Activated T-helper 17 cell treated with anti-CD3 and anti-CD28 coated beads, Interleukin-2, amount 50 U/mL, for 72 hours (primary cell): ENCODE data around the gene LY6G6C. TPM values are rescaled to one million over a fixed set of nuclear protein-coding genes. Genes with fewer than 3 reads are reported as not detected.

ENCODE experiments used
- total RNA-seq, 2 donors: library from RNA; stranded (reverse); gene quantifications; one replicate each; pipeline ENCODE4 v1.2.3, GENCODE V29; 2022

LY6G6C gene
- total RNA-seq, 2 donors from 2014 or later = 0.64 TPM; not detected in 1

Other genes with a start within 250 kb of the LY6G6C start
- gene MICB, start 223.6 kb downstream of the LY6G6C start, total RNA-seq = 10 to 100 TPM; 25.8 to 34.3 TPM
- not detected for gene MCCD1, start 192.8 kb downstream of the LY6G6C start, total RNA-seq
- 100 to 1,000 TPM; 558 to 568 TPM for gene DDX39B, start 179.7 kb downstream of the LY6G6C start, total RNA-seq
- gene ATP6V1G2, start 175.1 kb downstream of the LY6G6C start, total RNA-seq = 1 to 10 TPM; 2.1 to 2.4 TPM
- gene NFKBIL1, start 174.1 kb downstream of the LY6G6C start, total RNA-seq = 10 to 100 TPM; 14.1 to 29.8 TPM
- gene LTA, start 149.5 kb downstream of the LY6G6C start, total RNA-seq = 100 to 1,000 TPM; 163 to 567 TPM
- 100 to 1,000 TPM in 1 of 2 donors, 10 to 100 TPM in 1; 69.5 to 199 TPM for gene TNF, start 146.2 kb downstream of the LY6G6C start, total RNA-seq
- 100 to 1,000 TPM; 269 to 395 TPM for gene LTB, start 139.3 kb downstream of the LY6G6C start, total RNA-seq
- 10 to 100 TPM in 1 of 2 donors, 1 to 10 TPM in 1; 8.1 to 28.7 TPM for gene LST1, start 135.5 kb downstream of the LY6G6C start, total RNA-seq
- gene NCR3, start 128.7 kb downstream of the LY6G6C start, total RNA-seq = 10 to 100 TPM; 25.4 to 28.6 TPM
- gene AIF1, start 106.5 kb downstream of the LY6G6C start, total RNA-seq = 10 to 100 TPM in 1 of 2 donors, 1 to 10 TPM in 1; 9.1 to 15.5 TPM
- gene PRRC2A, start 101.0 kb downstream of the LY6G6C start, total RNA-seq = 100 to 1,000 TPM; 226 to 237 TPM
- gene BAG6, start 69.1 kb downstream of the LY6G6C start, total RNA-seq = 100 to 1,000 TPM; 298 to 383 TPM
- 1 to 10 TPM in 1 of 2 donors, under 1 TPM in 1; 0.76 to 1.3 TPM for gene APOM, start 65.9 kb downstream of the LY6G6C start, total RNA-seq
- gene C6orf47, start 61.0 kb downstream of the LY6G6C start, total RNA-seq = 10 to 100 TPM; 16.2 to 21.0 TPM
- gene GPANK1, start 56.7 kb downstream of the LY6G6C start, total RNA-seq = 10 to 100 TPM; 30.1 to 39.0 TPM
- 100 to 1,000 TPM; 204 to 245 TPM for gene CSNK2B, start 55.7 kb downstream of the LY6G6C start, total RNA-seq
- gene LY6G5B, start 51.8 kb downstream of the LY6G6C start, total RNA-seq = 10 to 100 TPM; 25.3 to 28.1 TPM
- gene LY6G5C, start 40.7 kb downstream of the LY6G6C start, total RNA-seq = 1 to 10 TPM; 2.2 to 5.0 TPM
- gene ABHD16A, start 18.4 kb downstream of the LY6G6C start, total RNA-seq = 10 to 100 TPM; 31.4 to 31.7 TPM
- gene LY6G6F, start 14.9 kb downstream of the LY6G6C start, total RNA-seq = not detected
- gene LY6G6D, start 6.4 kb downstream of the LY6G6C start, total RNA-seq = not detected
- gene MPIG6B, start 1.6 kb upstream of the LY6G6C start, total RNA-seq = not detected
- gene DDAH2, start 7.6 kb upstream of the LY6G6C start, total RNA-seq = 10 to 100 TPM in 1 of 2 donors, 1 to 10 TPM in 1; 9.4 to 23.8 TPM
- gene CLIC1, start 14.8 kb upstream of the LY6G6C start, total RNA-seq = 100 to 1,000 TPM; 406 to 482 TPM
- gene MSH5, start 18.3 kb upstream of the LY6G6C start, total RNA-seq = 10 to 100 TPM; 78.9 to 82.6 TPM
- 10 to 100 TPM; 12.1 to 18.9 TPM for gene SAPCD1, start 40.9 kb upstream of the LY6G6C start, total RNA-seq
- gene VWA7, start 55.6 kb upstream of the LY6G6C start, total RNA-seq = 1 to 10 TPM; 2.9 to 4.2 TPM
- 100 to 1,000 TPM in 1 of 2 donors, 10 to 100 TPM in 1; 75.3 to 134 TPM for gene VARS1, start 74.0 kb upstream of the LY6G6C start, total RNA-seq
- 100 to 1,000 TPM in 1 of 2 donors, 10 to 100 TPM in 1; 92.5 to 139 TPM for gene LSM2, start 85.2 kb upstream of the LY6G6C start, total RNA-seq
- gene HSPA1L, start 93.5 kb upstream of the LY6G6C start, total RNA-seq = 1 to 10 TPM; 2.7 to 2.9 TPM
- 100 to 1,000 TPM; 124 to 189 TPM for gene HSPA1A, start 93.8 kb upstream of the LY6G6C start, total RNA-seq
- 100 to 1,000 TPM in 1 of 2 donors, 10 to 100 TPM in 1; 78.4 to 118 TPM for gene HSPA1B, start 106.0 kb upstream of the LY6G6C start, total RNA-seq
- 10 to 100 TPM; 19.3 to 22.3 TPM for gene NEU1, start 141.1 kb upstream of the LY6G6C start, total RNA-seq
- gene SLC44A4, start 157.3 kb upstream of the LY6G6C start, total RNA-seq = under 1 TPM in 1 of 2 donors, not detected in 1; 0.39 TPM
- gene EHMT2, start 176.0 kb upstream of the LY6G6C start, total RNA-seq = 10 to 100 TPM; 41.2 to 55.3 TPM
- 1 to 10 TPM; 1.6 to 3.0 TPM for gene ZBTB12, start 180.3 kb upstream of the LY6G6C start, total RNA-seq
- gene C2, start 206.0 kb upstream of the LY6G6C start, total RNA-seq = 1 to 10 TPM in 1 of 2 donors, under 1 TPM in 1; 0.58 to 4.7 TPM
- gene CFB, start 224.3 kb upstream of the LY6G6C start, total RNA-seq = 1 to 10 TPM in 1 of 2 donors, not detected in 1; 1.5 TPM
- gene NELFE, start 237.2 kb upstream of the LY6G6C start, total RNA-seq = 10 to 100 TPM; 50.3 to 63.6 TPM
- 10 to 100 TPM; 86.5 to 92.9 TPM for gene SKIC2, start 237.4 kb upstream of the LY6G6C start, total RNA-seq